HepG2 (cell line): ENCODE results near the gene PALM. TPM values are rescaled to one million over a fixed set of nuclear protein-coding genes. Genes with fewer than 3 reads are reported as not detected.

Experiments
- AKAP8 ChIP-seq: sonication (generic); formaldehyde crosslinking; IDR thresholded peaks from 2 replicates; pipeline ENCODE4 v1.5.1; 2020; ENCODE audit warnings: mild to moderate bottlenecking, missing genetic modification reagents
- ATM ChIP-seq: fragments of 450-650 bp; IDR thresholded peaks from 2 replicates; pipeline ENCODE4 v1.7.1; 2017; ENCODE audit warnings: mild to moderate bottlenecking, borderline replicate concordance
- FOXA3 ChIP-seq: IDR thresholded peaks from 2 replicates; pipeline ENCODE4 v1.6.1; 2016; ENCODE audit warnings: missing genetic modification reagents, missing compliant biosample characterization
- FOXK1 ChIP-seq: sonication (generic); formaldehyde crosslinking; IDR thresholded peaks from 2 replicates; pipeline ENCODE4 v1.4.0; 2020; ENCODE audit warnings: low read depth, missing genetic modification reagents, borderline replicate concordance
- HMG20A ChIP-seq: IDR thresholded peaks from 2 replicates; pipeline ENCODE4 v1.6.1; 2016; ENCODE audit warnings: borderline replicate concordance
- MAFG ChIP-seq: sonication (generic); formaldehyde crosslinking; IDR thresholded peaks from 2 replicates; pipeline ENCODE4 v1.5.1; 2020; ENCODE audit warnings: mild to moderate bottlenecking, missing genetic modification reagents
- NFKB2 ChIP-seq: sonication (generic); formaldehyde crosslinking; IDR thresholded peaks from 2 replicates; pipeline ENCODE4 v1.4.0; 2020; ENCODE audit warnings: missing genetic modification reagents, borderline replicate concordance
- PAX8 ChIP-seq: sonication (generic); formaldehyde crosslinking; IDR thresholded peaks from 2 replicates; pipeline ENCODE4 v1.8.0; 2022; ENCODE audit warnings: mild to moderate bottlenecking, missing genetic modification reagents, borderline replicate concordance
- RBM39 ChIP-seq: fragments of 200-400 bp; formaldehyde crosslinking; IDR thresholded peaks from one replicate; pipeline ENCODE4 v1.6.1; 2018; ENCODE audit warnings: antibody characterized with exemption, mild to moderate bottlenecking, low read depth, low read length; ENCODE audit not compliant: poor library complexity, severe bottlenecking
- SOX13 ChIP-seq, 3 experiments: fragments of 450-650 bp in 1 of 3; sonication (generic) in 1 of 3; formaldehyde crosslinking in 1 of 3; IDR thresholded peaks in 2 of 3; conservative IDR thresholded peaks in 1 of 3; 2 replicates each; pipeline versions ENCODE4 v1.5.0 to v1.6.1; 2016 to 2020; ENCODE audit warnings: antibody characterized with exemption in 1 of 3, mild to moderate bottlenecking in 1 of 3, missing compliant biosample characterization in 1 of 3, missing genetic modification reagents in 1 of 3, moderate library complexity in 1 of 3
- THAP11 ChIP-seq: IDR thresholded peaks from 2 replicates; pipeline ENCODE4 v1.6.1; 2016; ENCODE audit warnings: missing biosample characterization, missing genetic modification reagents
- ZEB1 ChIP-seq: IDR thresholded peaks from 2 replicates; pipeline ENCODE4 v1.6.1; 2012; ENCODE audit warnings: mild to moderate bottlenecking, low read depth, inconsistent platforms; ENCODE audit not compliant: insufficient replicate concordance
- ZFP36 ChIP-seq: fragments of 150-350 bp; IDR thresholded peaks from 2 replicates; pipeline ENCODE4 v1.6.1; 2018; ENCODE audit warnings: borderline replicate concordance, low read length, low read depth; ENCODE audit not compliant: partially characterized antibody
- ZFX ChIP-seq: sonication (generic); formaldehyde crosslinking; IDR thresholded peaks from 2 replicates; pipeline ENCODE4 v1.4.0; 2020; ENCODE audit warnings: mild to moderate bottlenecking, low read depth, missing genetic modification reagents, moderate library complexity
- ZMYM2 ChIP-seq: sonication (generic); formaldehyde crosslinking; IDR thresholded peaks from 2 replicates; pipeline ENCODE4 v1.8.0; 2022; ENCODE audit warnings: mild to moderate bottlenecking, missing genetic modification reagents
- ZNF264 ChIP-seq: sonication (generic); formaldehyde crosslinking; IDR thresholded peaks from 2 replicates; pipeline ENCODE4 v1.4.0; 2020; ENCODE audit warnings: missing genetic modification reagents
- ZNF296 ChIP-seq: sonication (generic); formaldehyde crosslinking; conservative IDR thresholded peaks from 2 replicates; pipeline ENCODE4 v1.5.0; 2020; ENCODE audit warnings: mild to moderate bottlenecking, missing genetic modification reagents
- ZNF34 ChIP-seq: sonication (generic); formaldehyde crosslinking; IDR thresholded peaks from 2 replicates; pipeline ENCODE4 v1.4.0; 2020; ENCODE audit warnings: mild to moderate bottlenecking, missing genetic modification reagents, borderline replicate concordance
- ZNF446 ChIP-seq: sonication (generic); formaldehyde crosslinking; IDR thresholded peaks from 2 replicates; pipeline ENCODE4 v1.5.0; 2020; ENCODE audit warnings: mild to moderate bottlenecking, missing genetic modification reagents
- ZNF83 ChIP-seq: sonication (generic); formaldehyde crosslinking; IDR thresholded peaks from 2 replicates; pipeline ENCODE4 v1.4.0; 2020; ENCODE audit warnings: missing genetic modification reagents, mild to moderate bottlenecking, borderline replicate concordance
- ZSCAN31 ChIP-seq: sonication (generic); formaldehyde crosslinking; IDR thresholded peaks from 2 replicates; pipeline ENCODE4 v1.5.0; 2020; ENCODE audit warnings: low read depth, mild to moderate bottlenecking, missing genetic modification reagents
- polyA plus RNA-seq, 8 experiments: library from polyadenylated mRNA; depleted of rRNA in 3 of 8; stranded (reverse) in 7 of 8; unstranded in 1 of 8; fragments of >200 nt; fragmentation: Illumina TruSeq in 4 of 8; extraction: Trizol in 4 of 8; gene quantifications; 2 replicates each; pipeline versions ENCODE4 v1.2.1 to v1.2.3, GENCODE V29; 2011 to 2016; ENCODE audit warnings: low read depth in 4 of 8, missing spikeins in 1 of 8, mixed read lengths in 1 of 8; ENCODE audit not compliant: insufficient read depth in 1 of 8
- total RNA-seq, 5 experiments: library from RNA; depleted of rRNA; stranded (reverse); fragments of >200 nt; fragmentation: Illumina TruSeq; extraction: Trizol; gene quantifications; 2 replicates each; pipeline ENCODE4 v1.2.3, GENCODE V29; 2016; ENCODE audit warnings: low read depth in 1 of 5
- TF ChIP-seq, protein P1 (sequence below): sonication (generic); formaldehyde crosslinking; IDR thresholded peaks from 2 replicates; pipeline ENCODE4 v1.5.0; 2020; ENCODE audit warnings: missing genetic modification reagents
- TF ChIP-seq, protein P2 (sequence below): sonication (generic); formaldehyde crosslinking; IDR thresholded peaks from 2 replicates; pipeline ENCODE4 v1.4.0; 2020; ENCODE audit warnings: missing genetic modification reagents
- TF ChIP-seq, protein P3 (sequence below): sonication (generic); formaldehyde crosslinking; IDR thresholded peaks from 2 replicates; pipeline ENCODE4 v1.4.0; 2020; ENCODE audit warnings: mild to moderate bottlenecking, missing genetic modification reagents
- TF ChIP-seq, protein P4 (sequence below): IDR thresholded peaks from 2 replicates; pipeline ENCODE4 v1.6.1; 2016; ENCODE audit warnings: control low read depth
- TF ChIP-seq, protein P5 (sequence below): sonication (generic); formaldehyde crosslinking; conservative IDR thresholded peaks from 2 replicates; pipeline ENCODE4 v1.8.0; 2022; ENCODE audit warnings: missing genetic modification reagents

Gene PALM
- total and polyA plus RNA-seq, 2 of the 13 experiments (the other 11 are each of a cell fraction or from before 2014, with no cell fraction given): 4.0 to 9.7 TPM

DNA sequence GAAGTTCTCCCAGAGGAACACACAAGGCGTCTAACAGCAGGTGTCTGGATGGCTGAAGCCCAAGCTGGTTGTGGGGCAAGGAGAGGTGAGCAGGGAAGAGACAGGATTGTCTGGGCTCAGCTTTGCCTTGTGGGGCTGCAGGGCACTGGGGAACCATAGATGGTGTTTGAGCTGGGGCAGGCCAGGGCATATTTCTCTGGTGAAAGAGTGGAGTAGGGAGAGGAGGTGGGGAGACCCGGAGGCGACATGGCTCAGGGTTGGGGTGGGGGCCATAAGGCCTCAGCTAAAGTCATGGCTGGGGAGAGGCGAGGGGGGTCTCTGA, 5.4 kb upstream of the PALM start (continued):
- TF ChIP-seq, protein P1, sequence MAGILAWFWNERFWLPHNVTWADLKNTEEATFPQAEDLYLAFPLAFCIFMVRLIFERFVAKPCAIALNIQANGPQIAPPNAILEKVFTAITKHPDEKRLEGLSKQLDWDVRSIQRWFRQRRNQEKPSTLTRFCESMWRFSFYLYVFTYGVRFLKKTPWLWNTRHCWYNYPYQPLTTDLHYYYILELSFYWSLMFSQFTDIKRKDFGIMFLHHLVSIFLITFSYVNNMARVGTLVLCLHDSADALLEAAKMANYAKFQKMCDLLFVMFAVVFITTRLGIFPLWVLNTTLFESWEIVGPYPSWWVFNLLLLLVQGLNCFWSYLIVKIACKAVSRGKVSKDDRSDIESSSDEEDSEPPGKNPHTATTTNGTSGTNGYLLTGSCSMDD (CRISPR knock-in tag): no peak
- TF ChIP-seq ZFP36 (peak; percentile 87), THAP11 (CRISPR knock-in tag) (no peak), ZSCAN31 (CRISPR knock-in tag) (no peak), NFKB2 (CRISPR knock-in tag) (no peak), ZNF446 (CRISPR knock-in tag) (no peak), AKAP8 (CRISPR knock-in tag) (no peak), ZNF296 (CRISPR knock-in tag) (no peak), HMG20A (no peak), RBM39 (no peak), ZMYM2 (CRISPR knock-in tag) (0 out of 2 replicates have a peak, but pooled peaks have one; percentile 28), FOXA3 (no peak), PAX8 (CRISPR knock-in tag) (no peak), ZNF34 (CRISPR knock-in tag) (no peak), ZEB1 (no peak), FOXK1 (no peak), ATM (no peak), ZFX (CRISPR knock-in tag) (peak; percentile 54), ZNF83 (CRISPR knock-in tag) (no peak), SOX13 (IDR thresholded peaks at IDR 0.05) (no peak), SOX13 (CRISPR knock-in tag; conservative IDR thresholded peaks at IDR 0.05 in 1 of 2, IDR thresholded peaks at IDR 0.05 in 1 of 2) (no peak), ZNF264 (no peak), MAFG (CRISPR knock-in tag) (no peak)
- TF ChIP-seq, protein P2, sequence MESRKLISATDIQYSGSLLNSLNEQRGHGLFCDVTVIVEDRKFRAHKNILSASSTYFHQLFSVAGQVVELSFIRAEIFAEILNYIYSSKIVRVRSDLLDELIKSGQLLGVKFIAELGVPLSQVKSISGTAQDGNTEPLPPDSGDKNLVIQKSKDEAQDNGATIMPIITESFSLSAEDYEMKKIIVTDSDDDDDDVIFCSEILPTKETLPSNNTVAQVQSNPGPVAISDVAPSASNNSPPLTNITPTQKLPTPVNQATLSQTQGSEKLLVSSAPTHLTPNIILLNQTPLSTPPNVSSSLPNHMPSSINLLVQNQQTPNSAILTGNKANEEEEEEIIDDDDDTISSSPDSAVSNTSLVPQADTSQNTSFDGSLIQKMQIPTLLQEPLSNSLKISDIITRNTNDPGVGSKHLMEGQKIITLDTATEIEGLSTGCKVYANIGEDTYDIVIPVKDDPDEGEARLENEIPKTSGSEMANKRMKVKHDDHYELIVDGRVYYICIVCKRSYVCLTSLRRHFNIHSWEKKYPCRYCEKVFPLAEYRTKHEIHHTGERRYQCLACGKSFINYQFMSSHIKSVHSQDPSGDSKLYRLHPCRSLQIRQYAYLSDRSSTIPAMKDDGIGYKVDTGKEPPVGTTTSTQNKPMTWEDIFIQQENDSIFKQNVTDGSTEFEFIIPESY: no peak
- TF ChIP-seq, protein P3, sequence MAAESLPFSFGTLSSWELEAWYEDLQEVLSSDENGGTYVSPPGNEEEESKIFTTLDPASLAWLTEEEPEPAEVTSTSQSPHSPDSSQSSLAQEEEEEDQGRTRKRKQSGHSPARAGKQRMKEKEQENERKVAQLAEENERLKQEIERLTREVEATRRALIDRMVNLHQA (CRISPR knock-in tag): no peak
- TF ChIP-seq, protein P4, sequence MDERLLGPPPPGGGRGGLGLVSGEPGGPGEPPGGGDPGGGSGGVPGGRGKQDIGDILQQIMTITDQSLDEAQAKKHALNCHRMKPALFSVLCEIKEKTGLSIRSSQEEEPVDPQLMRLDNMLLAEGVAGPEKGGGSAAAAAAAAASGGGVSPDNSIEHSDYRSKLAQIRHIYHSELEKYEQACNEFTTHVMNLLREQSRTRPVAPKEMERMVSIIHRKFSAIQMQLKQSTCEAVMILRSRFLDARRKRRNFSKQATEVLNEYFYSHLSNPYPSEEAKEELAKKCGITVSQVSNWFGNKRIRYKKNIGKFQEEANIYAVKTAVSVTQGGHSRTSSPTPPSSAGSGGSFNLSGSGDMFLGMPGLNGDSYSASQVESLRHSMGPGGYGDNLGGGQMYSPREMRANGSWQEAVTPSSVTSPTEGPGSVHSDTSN (CRISPR knock-in tag): no peak
- TF ChIP-seq, protein P5, sequence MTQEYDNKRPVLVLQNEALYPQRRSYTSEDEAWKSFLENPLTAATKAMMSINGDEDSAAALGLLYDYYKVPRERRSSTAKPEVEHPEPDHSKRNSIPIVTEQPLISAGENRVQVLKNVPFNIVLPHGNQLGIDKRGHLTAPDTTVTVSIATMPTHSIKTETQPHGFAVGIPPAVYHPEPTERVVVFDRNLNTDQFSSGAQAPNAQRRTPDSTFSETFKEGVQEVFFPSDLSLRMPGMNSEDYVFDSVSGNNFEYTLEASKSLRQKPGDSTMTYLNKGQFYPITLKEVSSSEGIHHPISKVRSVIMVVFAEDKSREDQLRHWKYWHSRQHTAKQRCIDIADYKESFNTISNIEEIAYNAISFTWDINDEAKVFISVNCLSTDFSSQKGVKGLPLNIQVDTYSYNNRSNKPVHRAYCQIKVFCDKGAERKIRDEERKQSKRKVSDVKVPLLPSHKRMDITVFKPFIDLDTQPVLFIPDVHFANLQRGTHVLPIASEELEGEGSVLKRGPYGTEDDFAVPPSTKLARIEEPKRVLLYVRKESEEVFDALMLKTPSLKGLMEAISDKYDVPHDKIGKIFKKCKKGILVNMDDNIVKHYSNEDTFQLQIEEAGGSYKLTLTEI (CRISPR knock-in tag): no peak
